GM19240 (cell line): ENCODE results near the gene ITGA5.
"Not testable (repeated sequence)": the region's sequence is repeated elsewhere in the genome, so short reads cannot be mapped to it uniquely, and the experiment has no call there.

Source experiments
- DNase-seq: peaks from one replicate; pipeline ENCODE4 v3.0.0; 2011; ENCODE audit warnings: low spot score; ENCODE audit not compliant: insufficient read length

The ITGA5 gene

GRCh38 chr12:54354271-54354670 is 64.8 kb downstream of the ITGA5 start:
- DNase-seq, result not testable (repeated sequence)

DNA sequence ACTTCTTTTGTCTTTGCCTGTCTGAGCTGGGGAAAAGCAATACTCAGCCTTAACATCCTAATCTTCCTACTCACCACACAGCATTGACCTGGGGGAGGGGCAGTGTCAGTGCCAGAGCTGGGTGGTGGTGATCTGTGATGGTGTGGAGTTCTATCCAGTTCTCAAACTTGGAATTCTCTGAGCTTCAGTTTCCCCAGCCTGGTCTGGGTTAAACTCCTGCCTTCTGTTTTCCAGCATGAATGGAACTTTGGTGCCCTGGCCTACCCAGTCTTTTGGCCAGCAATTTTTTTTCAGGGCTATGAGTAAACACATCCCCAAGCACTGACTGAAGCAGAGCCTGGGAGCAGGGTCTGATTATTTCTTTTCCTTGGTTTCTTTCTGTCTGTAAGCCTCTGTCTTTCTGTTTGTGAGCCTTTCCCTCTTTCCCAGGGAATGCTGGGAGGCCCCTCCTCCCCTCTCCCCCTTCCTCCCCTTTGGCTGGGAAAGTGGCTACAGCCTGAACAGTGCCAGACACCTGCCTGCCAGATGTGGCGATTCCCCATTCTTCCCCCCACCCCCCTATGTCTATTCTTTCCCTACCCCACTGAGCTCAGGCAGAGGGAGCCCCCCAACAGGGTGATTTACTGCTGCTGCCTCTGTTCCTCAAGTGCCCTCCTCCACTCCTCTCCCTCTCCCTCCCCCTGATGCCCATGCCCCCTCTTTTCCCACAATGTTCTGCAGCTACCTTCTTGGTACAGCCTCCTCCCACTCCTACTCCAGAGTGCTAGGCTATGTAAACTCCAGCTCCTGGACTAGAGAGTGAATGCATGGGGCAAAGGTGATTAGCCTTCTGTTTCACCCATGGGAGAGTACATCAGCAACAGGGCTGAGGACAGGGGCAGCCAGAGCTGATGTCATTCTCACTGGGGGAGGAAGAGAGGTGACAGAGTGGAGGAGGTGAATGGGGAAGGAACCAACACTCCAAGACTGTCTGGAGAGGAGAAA is 65.9 kb downstream of the ITGA5 start:
- no peak for DNase-seq

- no peak for DNase-seq
These were observed 67.0 kb downstream of the ITGA5 start for GRCh38 chr12:54352022-54352531.

GRCh38 chr12:54351341-54351740 is 67.7 kb downstream of the ITGA5 start:
- no peak for DNase-seq

GRCh38 chr12:54350743-54351142 is 68.3 kb downstream of the ITGA5 start:
- no peak for DNase-seq

DNA sequence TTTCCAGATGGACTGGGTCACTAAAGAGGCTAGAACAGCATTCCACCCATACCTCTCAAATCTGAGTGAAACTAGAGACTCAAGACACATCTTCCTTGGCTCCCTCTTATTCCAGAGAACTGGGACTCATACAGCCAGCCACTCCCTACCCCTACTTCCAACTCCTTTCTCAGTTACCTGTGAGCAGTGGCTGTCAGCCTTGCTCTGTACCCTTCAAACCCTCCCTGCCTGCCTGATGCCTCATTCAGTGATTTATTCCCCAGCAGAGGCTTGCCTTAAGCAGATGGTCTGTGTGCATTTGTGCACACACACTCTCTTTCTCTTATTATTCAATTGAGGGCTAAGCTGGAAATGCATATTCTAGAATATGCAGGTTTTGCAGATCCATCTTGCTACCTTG is 69.4 kb downstream of the ITGA5 start:
- no peak for DNase-seq

GRCh38 chr12:54349036-54349435 is 70.0 kb downstream of the ITGA5 start:
- no peak for DNase-seq
